ACHN (cell line): ENCODE measurements around the gene PPARG.
A peak's percentile ranks its signal among the peaks of the same experiment; 100 is the strongest.

Source experiments
- DNase-seq: peaks from one replicate; pipeline ENCODE4 v3.0.0-alpha.2; 2015
- in situ Hi-C: cut with HindIII; loops from 2 replicates; pipeline ENCODE4 v1.10.0; 2017; ENCODE audit warnings: low sequenced_read_pairs, low pct_ligation_motif_present, low pct_unique_long_range_greater_than_20kb

PPARG gene

GRCh38 chr3:12479919-12480427 lies 191.1 kb downstream of the PPARG start:
- DNase-seq = peak; percentile 47
- in situ Hi-C loops = no loop called here

- peak; percentile 17 for DNase-seq
- in situ Hi-C loops = no loop called here
Observed at GRCh38 chr3:12483410-12483809, 194.5 kb downstream of the PPARG start.

DNA sequence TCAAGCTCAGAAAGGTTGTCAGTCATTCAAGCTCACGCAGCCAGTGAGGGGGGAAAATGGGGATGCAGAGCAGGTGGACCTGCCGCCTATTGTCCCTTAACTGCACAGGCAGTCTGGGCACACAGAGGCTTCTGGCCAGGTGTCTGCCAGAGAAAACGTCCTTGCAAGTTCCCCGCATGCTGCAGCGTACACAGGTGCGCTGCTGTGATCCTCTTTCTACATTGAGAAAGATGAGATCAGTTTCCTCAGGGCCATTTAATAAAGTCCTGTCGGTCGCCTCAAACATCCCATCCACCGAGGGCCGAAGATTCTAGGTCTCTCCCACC lies 195.0 kb downstream of the PPARG start:
- no peak for DNase-seq
- in situ Hi-C loops = no loop called here
